Suprapubic skin (tissue), 4 donors: ENCODE data around the gene RFFL. TPM values are rescaled to one million over a fixed set of nuclear protein-coding genes. Genes with fewer than 3 reads are reported as not detected.

Experiments
- DNase-seq, 2 donors: peaks; one replicate each; pipeline ENCODE4 v3.0.0-alpha.2; 2019; ENCODE audit warnings: low spot score in 2 of 2
- H3K27ac ChIP-seq: fragments of 200-600 bp; sonication (generic); one replicate; pipeline ENCODE4 v1.5.1; 2019
- H3K27me3 ChIP-seq: fragments of 200-600 bp; sonication (generic); one replicate; pipeline ENCODE4 v1.5.1; 2019
- H3K36me3 ChIP-seq: fragments of 200-600 bp; sonication (generic); one replicate; pipeline ENCODE4 v1.5.1; 2019
- H3K4me1 ChIP-seq: fragments of 200-600 bp; sonication (generic); one replicate; pipeline ENCODE4 v1.5.1; 2019
- H3K4me3 ChIP-seq: fragments of 200-600 bp; sonication (generic); one replicate; pipeline ENCODE4 v1.5.1; 2019; ENCODE audit warnings: mild to moderate bottlenecking
- H3K9me3 ChIP-seq: fragments of 200-600 bp; sonication (generic); one replicate; pipeline ENCODE4 v1.5.1; 2019
- EP300 ChIP-seq: sonication (generic); formaldehyde crosslinking; IDR thresholded peaks from one replicate; pipeline ENCODE4 v1.6.1; 2017; ENCODE audit warnings: antibody characterized with exemption
- POLR2A ChIP-seq, 2 donors: fragments of 450-650 bp; IDR thresholded peaks; one replicate each; pipeline ENCODE4 v1.6.1; 2017; ENCODE audit warnings: antibody characterized with exemption in 2 of 2, mild to moderate bottlenecking in 2 of 2, moderate library complexity in 2 of 2
- POLR2AphosphoS5 ChIP-seq, 3 donors: sonication (generic); formaldehyde crosslinking; IDR thresholded peaks; one replicate each; pipeline ENCODE4 v1.6.1; 2017; ENCODE audit warnings: antibody characterized with exemption in 3 of 3
- WGBS: methylation state at CpG from one replicate; pipeline ENCODE4 v1.1.5; 2018; 5-methylcytosine and 5-hydroxymethylcytosine counted together
- total RNA-seq, 4 donors: library from RNA; depleted of rRNA; stranded (reverse); fragments of >200 nt; gene quantifications; one replicate each; pipeline ENCODE4 v1.1.0, GENCODE V29; 2016
- TF ChIP-seq, protein P1 (sequence below), 2 donors: fragments of 200-600 bp in 1 of 2; fragments of 450-650 bp in 1 of 2; sonication (generic) in 1 of 2; IDR thresholded peaks; one replicate each; pipeline ENCODE4 v1.5.1; 2016 to 2019; ENCODE audit warnings: antibody characterized with exemption in 2 of 2, mild to moderate bottlenecking in 1 of 2, moderate library complexity in 1 of 2

Gene RFFL
- total RNA-seq, 4 donors from 2014 or later: 12.8 to 24.0 (median 16.6) TPM

DNA sequence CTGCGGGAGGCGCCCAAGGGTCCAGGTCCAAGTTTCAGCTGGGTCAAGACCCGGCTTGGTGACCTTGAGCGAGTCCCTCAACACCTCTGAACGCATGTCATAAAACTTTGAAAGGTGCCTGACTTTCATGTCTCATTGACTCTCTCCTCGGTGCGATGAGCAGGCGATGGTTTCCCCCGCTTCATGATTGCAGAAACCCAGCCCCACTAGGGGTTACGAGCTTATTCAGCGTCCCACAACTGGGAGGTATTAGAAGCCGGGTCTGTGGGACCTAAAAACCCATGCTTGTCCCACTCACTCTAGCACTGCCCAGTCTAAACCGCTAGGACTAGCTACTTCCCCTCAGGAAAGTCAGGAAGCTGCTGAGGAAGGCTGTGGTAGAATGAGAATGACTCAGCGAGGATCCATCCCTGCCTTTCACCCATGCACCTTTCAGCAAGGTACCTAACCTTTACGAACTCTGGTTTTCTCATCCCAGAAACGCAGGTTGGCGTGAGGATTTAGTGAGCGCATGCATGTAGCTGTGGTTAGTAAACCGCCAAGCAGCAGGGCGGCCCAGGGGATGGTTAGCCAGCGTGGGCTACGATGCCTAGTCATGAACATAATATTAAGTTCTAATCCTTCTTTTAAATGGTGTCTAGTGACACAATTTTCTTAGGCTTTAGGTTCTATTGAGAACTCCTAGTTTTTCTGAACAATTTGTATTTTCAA is 26.2 kb upstream of the RFFL start:
- H3K4me1 ChIP-seq: peaks cover 32% of the 10 kb centered on the region
- WGBS: 43% methylated on average over 21 of the region's 22 CpGs
- DNase-seq: no peak
- H3K4me3 ChIP-seq: peak overlapping the region; percentile 98
- no peaks in the 10 kb centered on the region for H3K27me3 ChIP-seq
- peak overlapping the region; percentile 89 for H3K27ac ChIP-seq
- H3K36me3 ChIP-seq: no peaks in the 10 kb centered on the region
- peak in 1 of 3 donors; percentile 10 for TF ChIP-seq POLR2AphosphoS5 (IDR thresholded peaks at IDR 0.05)
- TF ChIP-seq EP300: no peak
- no peaks in the 10 kb centered on the region for H3K9me3 ChIP-seq

DNA sequence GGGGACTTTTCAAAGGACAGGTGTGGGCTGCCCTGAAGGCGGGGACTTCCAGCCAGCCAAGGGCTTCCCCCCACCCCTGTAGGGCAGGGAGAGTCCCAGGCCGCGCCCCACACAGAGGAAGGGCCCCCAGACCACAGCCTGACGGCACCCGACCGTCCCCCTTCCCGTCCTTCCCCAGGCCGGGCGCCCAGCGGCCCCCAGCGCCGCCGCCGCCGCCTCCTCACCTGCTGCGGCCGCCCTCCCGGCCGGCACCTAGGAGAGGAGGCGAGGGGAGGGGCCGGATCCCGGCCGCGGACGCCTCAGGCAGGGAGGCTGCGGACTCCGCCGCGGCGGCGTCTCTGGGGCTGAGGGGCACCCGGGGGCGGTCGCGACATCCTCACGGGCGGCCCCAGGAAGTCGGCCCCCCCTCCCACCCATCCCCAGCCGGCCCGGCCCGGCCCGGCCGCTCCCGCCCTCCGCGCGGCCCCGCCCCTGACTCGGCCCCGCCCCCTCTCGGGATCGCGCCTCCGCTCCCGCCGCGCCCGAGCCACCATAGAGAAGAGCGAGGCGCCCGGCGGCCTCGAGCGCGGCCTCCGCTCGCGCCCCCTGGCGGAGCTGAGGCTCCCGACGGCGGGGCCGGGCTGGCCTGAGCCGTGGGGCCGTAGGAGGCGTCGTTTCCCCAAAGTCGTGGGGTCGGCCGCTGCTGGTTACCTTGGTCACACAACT is 25.5 kb upstream of the RFFL start:
- H3K4me3 ChIP-seq: peak overlapping the region; percentile 98
- H3K36me3 ChIP-seq: no peaks in the 10 kb centered on the region
- H3K27ac ChIP-seq: peak overlapping the region; percentile 89
- H3K9me3 ChIP-seq: no peaks in the 10 kb centered on the region
- WGBS: 0% methylated on average over 1 of the region's 80 CpGs
- no peaks in the 10 kb centered on the region for H3K27me3 ChIP-seq
- H3K4me1 ChIP-seq: peaks cover 32% of the 10 kb centered on the region
- peak; percentile 86 to 89 for DNase-seq
- TF ChIP-seq POLR2A (IDR thresholded peaks at IDR 0.05) (peak in 1 of 2 donors; percentile 53), POLR2AphosphoS5 (IDR thresholded peaks at IDR 0.05) (no peak)
- TF ChIP-seq, protein P1, sequence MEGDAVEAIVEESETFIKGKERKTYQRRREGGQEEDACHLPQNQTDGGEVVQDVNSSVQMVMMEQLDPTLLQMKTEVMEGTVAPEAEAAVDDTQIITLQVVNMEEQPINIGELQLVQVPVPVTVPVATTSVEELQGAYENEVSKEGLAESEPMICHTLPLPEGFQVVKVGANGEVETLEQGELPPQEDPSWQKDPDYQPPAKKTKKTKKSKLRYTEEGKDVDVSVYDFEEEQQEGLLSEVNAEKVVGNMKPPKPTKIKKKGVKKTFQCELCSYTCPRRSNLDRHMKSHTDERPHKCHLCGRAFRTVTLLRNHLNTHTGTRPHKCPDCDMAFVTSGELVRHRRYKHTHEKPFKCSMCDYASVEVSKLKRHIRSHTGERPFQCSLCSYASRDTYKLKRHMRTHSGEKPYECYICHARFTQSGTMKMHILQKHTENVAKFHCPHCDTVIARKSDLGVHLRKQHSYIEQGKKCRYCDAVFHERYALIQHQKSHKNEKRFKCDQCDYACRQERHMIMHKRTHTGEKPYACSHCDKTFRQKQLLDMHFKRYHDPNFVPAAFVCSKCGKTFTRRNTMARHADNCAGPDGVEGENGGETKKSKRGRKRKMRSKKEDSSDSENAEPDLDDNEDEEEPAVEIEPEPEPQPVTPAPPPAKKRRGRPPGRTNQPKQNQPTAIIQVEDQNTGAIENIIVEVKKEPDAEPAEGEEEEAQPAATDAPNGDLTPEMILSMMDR (IDR thresholded peaks at IDR 0.05): peak; percentile 82 to 94

DNA sequence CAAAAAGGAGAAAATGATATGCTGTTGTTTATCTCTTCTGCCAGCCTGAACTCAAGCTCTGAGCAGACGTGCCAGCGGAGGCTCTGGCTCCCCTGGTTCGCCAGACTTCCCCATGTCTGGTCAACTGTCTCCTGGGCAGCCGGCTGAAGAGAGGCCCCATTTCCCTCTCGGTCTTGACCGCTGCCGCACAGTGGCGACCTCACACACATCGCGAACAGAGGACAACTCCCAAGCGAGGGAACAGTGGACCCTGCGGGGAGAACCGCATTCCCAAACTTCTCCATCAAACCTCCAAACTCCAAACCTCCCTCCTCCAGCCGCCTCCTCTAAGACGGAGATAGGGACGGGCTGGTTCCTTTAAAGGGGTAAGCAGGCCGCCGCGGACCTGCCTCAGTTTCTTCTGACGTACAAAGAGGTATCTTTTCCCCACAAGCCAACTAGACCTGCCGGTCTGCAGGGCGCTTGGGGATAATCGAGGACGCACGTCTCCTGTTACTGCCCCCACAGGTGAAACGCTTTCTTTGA is 24.9 kb upstream of the RFFL start:
- Histone ChIP-seq H3K27me3 (no peaks in the 10 kb centered on the region), H3K36me3 (no peaks in the 10 kb centered on the region), H3K4me3 (peak overlapping the region; percentile 98), H3K4me1 (peaks cover 32% of the 10 kb centered on the region), H3K9me3 (no peaks in the 10 kb centered on the region), H3K27ac (peak overlapping the region; percentile 89)
- DNase-seq: peak; percentile 76 to 82
- TF ChIP-seq POLR2A (IDR thresholded peaks at IDR 0.05): no peak
- TF ChIP-seq, protein P1 (IDR thresholded peaks at IDR 0.05): no peak
- no peak for TF ChIP-seq EP300
- no peak for TF ChIP-seq POLR2AphosphoS5 (IDR thresholded peaks at IDR 0.05)
- WGBS: 0% methylated on average over 10 of the region's 26 CpGs

DNA sequence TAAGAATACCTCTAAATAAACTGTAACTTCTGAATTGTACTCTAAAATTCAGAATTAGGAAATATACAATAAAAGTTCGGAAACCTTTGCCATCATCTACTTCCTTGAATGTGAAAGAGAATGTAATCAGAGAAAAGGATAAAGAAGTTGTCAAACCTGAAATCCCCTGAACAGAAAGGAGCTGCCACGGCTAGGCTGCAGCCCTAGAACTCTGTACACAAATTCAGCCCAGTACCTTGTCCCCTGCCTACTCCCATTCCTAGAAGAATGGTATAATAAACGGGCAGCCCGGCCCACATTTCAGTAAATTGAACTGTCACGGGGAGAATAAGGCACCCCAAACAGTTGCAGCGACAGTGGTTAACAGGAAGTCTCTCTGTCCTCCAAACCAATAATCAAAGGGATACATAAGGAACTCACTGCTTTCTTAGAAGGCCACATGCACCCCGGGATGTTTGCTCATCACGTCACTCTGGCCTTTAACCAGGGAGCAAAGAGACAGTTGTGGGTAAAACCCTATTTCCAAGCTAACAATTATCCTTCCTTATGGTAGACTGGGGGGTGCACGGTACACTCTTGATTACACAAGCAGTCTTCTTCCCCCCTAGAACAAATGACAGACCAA is 24.3 kb upstream of the RFFL start:
- no peaks in the 10 kb centered on the region for H3K27me3 ChIP-seq
- no peaks in the 10 kb centered on the region for H3K36me3 ChIP-seq
- DNase-seq: no peak
- 14% methylated on average over 9 of the region's 9 CpGs for WGBS
- no peaks in the 10 kb centered on the region for H3K9me3 ChIP-seq
- H3K4me3 ChIP-seq: peak overlapping the region; percentile 98
- H3K4me1 ChIP-seq: peaks cover 32% of the 10 kb centered on the region
- TF ChIP-seq POLR2AphosphoS5 (IDR thresholded peaks at IDR 0.05) (no peak), POLR2A (IDR thresholded peaks at IDR 0.05) (no peak), EP300 (no peak)
- TF ChIP-seq, protein P1 (IDR thresholded peaks at IDR 0.05): no peak
- peak overlapping the region; percentile 89 for H3K27ac ChIP-seq

DNA sequence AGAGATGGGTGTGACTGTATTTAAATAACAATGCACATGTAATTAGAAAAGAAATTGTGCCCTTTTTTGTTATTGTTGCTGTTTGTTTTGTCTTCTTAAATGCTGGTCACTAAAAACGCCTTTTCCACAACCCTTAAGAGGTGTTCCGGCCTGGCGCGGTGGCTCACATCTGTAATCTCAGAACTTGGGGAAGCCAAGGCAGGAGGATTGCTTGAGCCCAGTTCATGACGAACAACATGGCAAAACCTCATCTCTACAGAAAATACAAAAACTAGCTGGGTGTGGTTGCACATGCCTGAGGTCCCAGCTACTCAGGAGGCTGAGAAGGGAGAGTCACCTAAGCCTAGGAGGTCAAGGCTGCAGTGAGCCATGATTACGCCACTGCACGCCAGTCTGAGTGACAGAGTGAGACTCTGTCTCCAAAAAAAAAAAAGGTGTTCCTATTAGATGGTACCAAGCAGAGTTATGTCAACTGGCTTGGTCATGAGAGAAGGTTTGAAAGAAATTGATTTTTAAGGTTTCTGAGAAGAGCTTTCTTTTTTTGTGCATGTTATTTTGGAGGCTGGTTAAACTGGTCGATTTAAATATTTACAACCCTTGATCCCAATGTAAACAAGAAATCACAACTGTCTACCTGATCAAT is 23.5 kb upstream of the RFFL start:
- H3K4me1 ChIP-seq: peaks cover 38% of the 10 kb centered on the region
- no peaks in the 10 kb centered on the region for H3K36me3 ChIP-seq
- no peaks in the 10 kb centered on the region for H3K27me3 ChIP-seq
- TF ChIP-seq EP300 (no peak), POLR2A (IDR thresholded peaks at IDR 0.05) (no peak), POLR2AphosphoS5 (IDR thresholded peaks at IDR 0.05) (no peak)
- TF ChIP-seq, protein P1 (IDR thresholded peaks at IDR 0.05): no peak
- no peak overlapping the region for H3K4me3 ChIP-seq
- no peak overlapping the region for H3K27ac ChIP-seq
- H3K9me3 ChIP-seq: no peaks in the 10 kb centered on the region
- WGBS: 90% methylated on average over 8 of the region's 8 CpGs
- no peak for DNase-seq
